Ishikawa (cell line): ENCODE data around the gene AUP1.

ENCODE experiments used
- CEBPB ChIP-seq: IDR thresholded peaks from 2 replicates; pipeline ENCODE4 v1.6.1; 2012
- CREB1 ChIP-seq: IDR thresholded peaks from 2 replicates; pipeline ENCODE4 v1.6.1; 2012; ENCODE audit warnings: low read depth
- EGR1 ChIP-seq: IDR thresholded peaks from 2 replicates; pipeline ENCODE4 v1.6.1; 2012
- EP300 ChIP-seq: IDR thresholded peaks from 2 replicates; pipeline ENCODE4 v1.6.1; 2012; ENCODE audit warnings: borderline replicate concordance
- FOXM1 ChIP-seq: IDR thresholded peaks from 2 replicates; pipeline ENCODE4 v1.6.1; 2012; ENCODE audit warnings: low read depth, borderline replicate concordance
- NFIC ChIP-seq: IDR thresholded peaks from 2 replicates; pipeline ENCODE4 v1.6.1; 2012
- RAD21 ChIP-seq: IDR thresholded peaks from 2 replicates; pipeline ENCODE4 v1.6.1; 2012; ENCODE audit warnings: low read depth
- REST ChIP-seq: IDR thresholded peaks from 2 replicates; pipeline ENCODE4 v1.6.1; 2012; ENCODE audit warnings: low read depth, mild to moderate bottlenecking
- TAF1 ChIP-seq: IDR thresholded peaks from 2 replicates; pipeline ENCODE4 v1.6.1; 2012; ENCODE audit warnings: low read depth, mild to moderate bottlenecking
- TCF12 ChIP-seq: IDR thresholded peaks from 2 replicates; pipeline ENCODE4 v1.6.1; 2012; ENCODE audit warnings: low read depth
- TEAD4 ChIP-seq: IDR thresholded peaks from 2 replicates; pipeline ENCODE4 v1.6.1; 2012
- YY1 ChIP-seq: IDR thresholded peaks from 2 replicates; pipeline ENCODE4 v1.6.1; 2012; ENCODE audit warnings: low read depth
- ZBTB7A ChIP-seq: IDR thresholded peaks from 2 replicates; pipeline ENCODE4 v1.6.1; 2012; ENCODE audit warnings: low read depth
- TF ChIP-seq, protein P1 (sequence below): IDR thresholded peaks from 2 replicates; pipeline ENCODE4 v1.6.1; 2012
- TF ChIP-seq, protein P2 (sequence below): IDR thresholded peaks from 2 replicates; pipeline ENCODE4 v1.6.1; 2012

The AUP1 gene

GRCh38 chr2:74576211-74576862 is 46.8 kb upstream of the AUP1 start:
- TF ChIP-seq EGR1 (no peak), ZBTB7A (no peak), TAF1 (no peak), REST (no peak), YY1 (no peak)
- TF ChIP-seq, protein P1, sequence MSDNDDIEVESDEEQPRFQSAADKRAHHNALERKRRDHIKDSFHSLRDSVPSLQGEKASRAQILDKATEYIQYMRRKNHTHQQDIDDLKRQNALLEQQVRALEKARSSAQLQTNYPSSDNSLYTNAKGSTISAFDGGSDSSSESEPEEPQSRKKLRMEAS = no peak

GRCh38 chr2:74575320-74575719 is 45.8 kb upstream of the AUP1 start:
- TF ChIP-seq TEAD4 (no peak), REST (no peak), CREB1 (no peak), EP300 (no peak), CEBPB (no peak), TCF12 (no peak), ZBTB7A (no peak), EGR1 (no peak), TAF1 (no peak), RAD21 (no peak), FOXM1 (no peak), YY1 (no peak), NFIC (no peak)
- TF ChIP-seq, protein P1 = no peak
- TF ChIP-seq, protein P2, sequence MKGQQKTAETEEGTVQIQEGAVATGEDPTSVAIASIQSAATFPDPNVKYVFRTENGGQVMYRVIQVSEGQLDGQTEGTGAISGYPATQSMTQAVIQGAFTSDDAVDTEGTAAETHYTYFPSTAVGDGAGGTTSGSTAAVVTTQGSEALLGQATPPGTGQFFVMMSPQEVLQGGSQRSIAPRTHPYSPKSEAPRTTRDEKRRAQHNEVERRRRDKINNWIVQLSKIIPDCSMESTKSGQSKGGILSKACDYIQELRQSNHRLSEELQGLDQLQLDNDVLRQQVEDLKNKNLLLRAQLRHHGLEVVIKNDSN = no peak

- no peak for TF ChIP-seq YY1
These were observed 44.4 kb upstream of the AUP1 start for GRCh38 chr2:74573747-74574562.

- no peak for TF ChIP-seq REST
- TF ChIP-seq CREB1 = no peak
- no peak for TF ChIP-seq EP300
- no peak for TF ChIP-seq TAF1
- no peak for TF ChIP-seq ZBTB7A
- no peak for TF ChIP-seq TCF12
- no peak for TF ChIP-seq TEAD4
- TF ChIP-seq NFIC = no peak
- TF ChIP-seq, protein P1 = no peak
- TF ChIP-seq RAD21 = no peak
- TF ChIP-seq YY1 = no peak
These were observed 42.8 kb upstream of the AUP1 start for GRCh38 chr2:74572178-74572925.
